ENCODE data around the gene ARID4A. TPM values are rescaled to one million over a fixed set of nuclear protein-coding genes. Genes with fewer than 3 reads are reported as not detected.

The ARID4A gene
- total RNA-seq, 1 experiment from 2014 or later, result 31.5 TPM

- H3K9me3 Mint-ChIP-seq (ENCODE audit: unreplicated experiment), result no peaks in the 10 kb centered on the region
- H3K27ac Mint-ChIP-seq (ENCODE audit: unreplicated experiment), result no peak overlapping the region
- H3K4me3 ChIP-seq (ENCODE audit: low read depth, low read length), result no peak overlapping the region
- H3K27me3 Mint-ChIP-seq (ENCODE audit: insufficient read depth, unreplicated experiment), result no peaks in the 10 kb centered on the region
- no peaks in the 10 kb centered on the region for H3K4me1 Mint-ChIP-seq (ENCODE audit: low read depth, unreplicated experiment)
- POLR2A ChIA-PET, result no interaction called here
- peaks cover 2% of the 10 kb centered on the region; the same call in 1 of the 2 replicates for H3K36me3 ChIP-seq (ENCODE audit: control insufficient read depth, insufficient read depth, low read length)
- peaks cover 48% of the 10 kb centered on the region for H3K36me3 Mint-ChIP-seq (ENCODE audit: insufficient read depth, unreplicated experiment)
- BruUV-seq (replicated peaks), result no TSS peak
- CTCF ChIA-PET, result interaction anchor here (0.6 kb wide), 1 partner anchor 51 kb away, joined by 3 read pairs; no protein-coding TSS in a partner anchor
- H3K4me1 ChIP-seq, result no peaks in the 10 kb centered on the region
- TF ChIP-seq, protein P1, sequence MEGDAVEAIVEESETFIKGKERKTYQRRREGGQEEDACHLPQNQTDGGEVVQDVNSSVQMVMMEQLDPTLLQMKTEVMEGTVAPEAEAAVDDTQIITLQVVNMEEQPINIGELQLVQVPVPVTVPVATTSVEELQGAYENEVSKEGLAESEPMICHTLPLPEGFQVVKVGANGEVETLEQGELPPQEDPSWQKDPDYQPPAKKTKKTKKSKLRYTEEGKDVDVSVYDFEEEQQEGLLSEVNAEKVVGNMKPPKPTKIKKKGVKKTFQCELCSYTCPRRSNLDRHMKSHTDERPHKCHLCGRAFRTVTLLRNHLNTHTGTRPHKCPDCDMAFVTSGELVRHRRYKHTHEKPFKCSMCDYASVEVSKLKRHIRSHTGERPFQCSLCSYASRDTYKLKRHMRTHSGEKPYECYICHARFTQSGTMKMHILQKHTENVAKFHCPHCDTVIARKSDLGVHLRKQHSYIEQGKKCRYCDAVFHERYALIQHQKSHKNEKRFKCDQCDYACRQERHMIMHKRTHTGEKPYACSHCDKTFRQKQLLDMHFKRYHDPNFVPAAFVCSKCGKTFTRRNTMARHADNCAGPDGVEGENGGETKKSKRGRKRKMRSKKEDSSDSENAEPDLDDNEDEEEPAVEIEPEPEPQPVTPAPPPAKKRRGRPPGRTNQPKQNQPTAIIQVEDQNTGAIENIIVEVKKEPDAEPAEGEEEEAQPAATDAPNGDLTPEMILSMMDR (IDR thresholded peaks at IDR 0.05; ENCODE audit: insufficient read depth in 1 of 2, low read depth in 1 of 2, low read length in 1 of 2, severe bottlenecking in 1 of 2, unreplicated experiment in 1 of 2), result peak; percentile 38 to 42
- H3K4me3 Mint-ChIP-seq (ENCODE audit: unreplicated experiment), result no peak overlapping the region
- intact Hi-C loops (cut with micrococcal nuclease; ENCODE audit: unreplicated experiment), result loop anchor here (2.0 kb wide), 1 partner anchor 254 kb away; no protein-coding TSS in a partner anchor
- no peaks in the 10 kb centered on the region for H3K27me3 ChIP-seq (replicated peaks; ENCODE audit: control insufficient read depth, insufficient read depth, low read length)
- H3K9me3 ChIP-seq, result no peaks in the 10 kb centered on the region
- peak in 1 of 2 experiments; percentile 21 for DNase-seq
Measured at GRCh38 chr14:58362798-58363412, 64.5 kb downstream of the ARID4A start.

DNA sequence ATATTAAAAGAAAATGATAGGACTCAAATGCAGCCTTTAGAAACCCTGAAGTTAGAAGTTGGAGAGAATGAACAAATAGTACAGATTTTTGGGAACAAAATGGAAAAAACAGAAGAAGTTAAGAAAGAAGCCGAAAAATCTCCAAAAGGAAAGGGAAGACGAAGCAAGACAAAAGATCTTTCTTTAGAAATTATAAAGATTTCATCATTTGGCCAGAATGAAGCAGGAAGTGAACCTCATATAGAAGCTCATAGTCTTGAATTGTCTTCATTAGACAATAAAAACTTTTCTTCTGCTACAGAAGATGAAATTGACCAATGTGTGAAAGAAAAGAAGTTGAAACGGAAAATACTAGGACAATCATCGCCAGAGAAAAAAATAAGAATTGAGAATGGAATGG is 66.0 kb downstream of the ARID4A start:
- H3K27me3 Mint-ChIP-seq (ENCODE audit: insufficient read depth, unreplicated experiment), result no peaks in the 10 kb centered on the region
- peaks cover 52% of the 10 kb centered on the region for H3K36me3 Mint-ChIP-seq (ENCODE audit: insufficient read depth, unreplicated experiment)
- no peaks in the 10 kb centered on the region for H3K4me1 Mint-ChIP-seq (ENCODE audit: low read depth, unreplicated experiment)
- ChIA-PET CTCF (no interaction called here), POLR2A (no interaction called here)
- H3K4me3 Mint-ChIP-seq (ENCODE audit: unreplicated experiment), result no peak overlapping the region
- H3K4me1 ChIP-seq, result no peaks in the 10 kb centered on the region
- intact Hi-C loops (cut with micrococcal nuclease; ENCODE audit: unreplicated experiment), result no loop called here
- peaks cover 2% of the 10 kb centered on the region; the same call in 1 of the 2 replicates for H3K36me3 ChIP-seq (ENCODE audit: control insufficient read depth, insufficient read depth, low read length)
- DNase-seq, result no peak
- TF ChIP-seq, protein P1 (IDR thresholded peaks at IDR 0.05; ENCODE audit: insufficient read depth in 1 of 2, low read depth in 1 of 2, low read length in 1 of 2, severe bottlenecking in 1 of 2, unreplicated experiment in 1 of 2), result no peak
- H3K9me3 Mint-ChIP-seq (ENCODE audit: unreplicated experiment), result no peaks in the 10 kb centered on the region
- no peak overlapping the region for H3K27ac Mint-ChIP-seq (ENCODE audit: unreplicated experiment)
- BruUV-seq (replicated peaks), result no TSS peak
- no peak overlapping the region for H3K4me3 ChIP-seq (ENCODE audit: low read depth, low read length)
- no peaks in the 10 kb centered on the region for H3K27me3 ChIP-seq (replicated peaks; ENCODE audit: control insufficient read depth, insufficient read depth, low read length)
- H3K9me3 ChIP-seq, result no peaks in the 10 kb centered on the region

- POLR2A ChIA-PET, result no interaction called here
- TF ChIP-seq, protein P1 (IDR thresholded peaks at IDR 0.05; ENCODE audit: insufficient read depth in 1 of 2, low read depth in 1 of 2, low read length in 1 of 2, severe bottlenecking in 1 of 2, unreplicated experiment in 1 of 2), result no peak
- no TSS peak for BruUV-seq (replicated peaks)
- H3K4me1 ChIP-seq, result no peaks in the 10 kb centered on the region
- no peaks in the 10 kb centered on the region for H3K9me3 ChIP-seq
- intact Hi-C loops (cut with micrococcal nuclease; ENCODE audit: unreplicated experiment), result no loop called here
- no peak for DNase-seq
- H3K4me3 ChIP-seq (ENCODE audit: low read depth, low read length), result no peak overlapping the region
- CTCF ChIA-PET, result no interaction called here
- H3K4me3 Mint-ChIP-seq (ENCODE audit: unreplicated experiment), result no peak overlapping the region
- no peaks in the 10 kb centered on the region for H3K27me3 Mint-ChIP-seq (ENCODE audit: insufficient read depth, unreplicated experiment)
- H3K27me3 ChIP-seq (replicated peaks; ENCODE audit: control insufficient read depth, insufficient read depth, low read length), result no peaks in the 10 kb centered on the region
- H3K4me1 Mint-ChIP-seq (ENCODE audit: low read depth, unreplicated experiment), result no peaks in the 10 kb centered on the region
- H3K9me3 Mint-ChIP-seq (ENCODE audit: unreplicated experiment), result no peaks in the 10 kb centered on the region
- no peak overlapping the region for H3K27ac Mint-ChIP-seq (ENCODE audit: unreplicated experiment)
- peaks cover 40% of the 10 kb centered on the region for H3K36me3 Mint-ChIP-seq (ENCODE audit: insufficient read depth, unreplicated experiment)
- H3K36me3 ChIP-seq (ENCODE audit: control insufficient read depth, insufficient read depth, low read length), result peaks cover 3% of the 10 kb centered on the region
Measured at GRCh38 chr14:58367296-58367695, 68.9 kb downstream of the ARID4A start.

Data from Caco-2 (cell line).